Activated naive CD8-positive, alpha-beta T cell treated with anti-CD3 and anti-CD28 coated beads, Interleukin-2, amount 50 U/mL, for 24 hours (primary cell): ENCODE results near the gene PPP3R1.
A peak's percentile ranks its signal among the peaks of the same experiment; 100 is the strongest.

Source experiments
- ATAC-seq: fragments of 150-1000 bp; cut with Tn5 transposase; one replicate; pipeline ENCODE4 v1.10.0; 2021
- DNase-seq: peaks from one replicate; pipeline ENCODE4 v3.0.0; 2021
- H3K27ac Mint-ChIP-seq: one replicate; pipeline ENCODE4 v1.8.0; 2021; ENCODE audit warnings: mild to moderate bottlenecking, mixed read lengths
- H3K27me3 Mint-ChIP-seq: one replicate; pipeline ENCODE4 v1.8.0; 2021; ENCODE audit warnings: mixed read lengths
- H3K36me3 Mint-ChIP-seq: one replicate; pipeline ENCODE4 v1.8.0; 2021; ENCODE audit warnings: low read depth, mixed read lengths
- H3K4me1 Mint-ChIP-seq: one replicate; pipeline ENCODE4 v1.8.0; 2021; ENCODE audit warnings: mixed read lengths
- H3K4me3 Mint-ChIP-seq: one replicate; pipeline ENCODE4 v1.8.0; 2021; ENCODE audit warnings: mild to moderate bottlenecking, moderate library complexity, mixed read lengths
- H3K9me3 Mint-ChIP-seq: one replicate; pipeline ENCODE4 v1.8.0; 2021; ENCODE audit warnings: mixed read lengths

PPP3R1 gene

DNA sequence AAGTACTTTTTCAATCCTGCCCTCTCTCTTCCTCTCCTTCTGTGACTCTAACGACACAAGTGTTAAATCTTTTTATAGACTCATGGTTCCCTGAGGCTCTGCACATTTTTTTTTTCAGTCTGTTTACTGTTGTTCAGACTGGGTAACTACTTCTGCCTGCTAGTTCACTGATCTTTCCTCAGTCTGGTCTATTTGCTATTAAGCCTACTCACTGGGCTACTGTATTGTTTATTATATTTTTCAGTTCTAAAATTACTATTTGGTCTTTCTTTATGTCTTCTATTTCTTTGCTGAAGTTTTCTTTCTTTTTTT, 21.3 kb downstream of the PPP3R1 start:
- ATAC-seq (no peak), DNase-seq (no peak)
- peaks cover 86% of the 10 kb centered on the region for H3K4me1 Mint-ChIP-seq
- H3K36me3 Mint-ChIP-seq, result peaks cover 7% of the 10 kb centered on the region
- peak overlapping the region; percentile 33 for H3K27ac Mint-ChIP-seq
- no peak overlapping the region for H3K4me3 Mint-ChIP-seq
- no peaks in the 10 kb centered on the region for H3K9me3 Mint-ChIP-seq
- no peaks in the 10 kb centered on the region for H3K27me3 Mint-ChIP-seq

- Mint-ChIP-seq H3K27ac (peak overlapping the region; percentile 33), H3K36me3 (peaks cover 4% of the 10 kb centered on the region), H3K27me3 (no peaks in the 10 kb centered on the region), H3K4me3 (no peak overlapping the region), H3K9me3 (no peaks in the 10 kb centered on the region), H3K4me1 (peaks cover 86% of the 10 kb centered on the region)
- ATAC-seq (no peak), DNase-seq (no peak)
Measured at GRCh38 chr2:68230241-68231060, 21.9 kb downstream of the PPP3R1 start.

GRCh38 chr2:68226794-68227193, 25.5 kb downstream of the PPP3R1 start:
- Mint-ChIP-seq H3K27me3 (no peaks in the 10 kb centered on the region), H3K4me1 (peaks cover 94% of the 10 kb centered on the region), H3K4me3 (no peak overlapping the region), H3K9me3 (no peaks in the 10 kb centered on the region), H3K36me3 (peaks cover 12% of the 10 kb centered on the region), H3K27ac (no peak overlapping the region)
- no peak for ATAC-seq
- DNase-seq, result no peak

DNA sequence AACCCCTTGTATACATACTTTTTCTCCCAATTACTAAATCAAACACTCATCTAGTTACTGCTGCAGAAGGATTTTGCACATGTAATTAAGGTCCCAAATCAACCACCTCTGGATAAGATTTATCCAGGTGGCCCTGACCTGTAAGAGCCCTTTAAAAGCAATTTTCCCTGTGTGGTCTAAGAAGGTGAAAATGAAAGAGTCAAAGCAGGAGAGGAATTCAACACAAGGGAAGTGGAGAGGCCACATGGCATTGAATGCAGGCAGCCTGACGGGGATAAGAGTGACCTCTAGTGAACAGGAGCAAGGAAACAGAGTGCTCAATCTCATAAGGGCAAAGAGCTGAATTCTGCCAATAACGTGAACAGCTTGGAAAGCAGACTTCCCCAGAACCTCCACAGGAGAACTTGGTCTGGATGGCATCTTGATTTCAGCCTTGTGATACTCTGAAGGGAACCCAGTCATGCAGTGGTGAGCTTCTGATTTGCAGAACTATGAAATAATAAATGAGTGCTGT, 27.2 kb downstream of the PPP3R1 start:
- DNase-seq (no peak), ATAC-seq (peak; percentile 75)
- H3K4me3 Mint-ChIP-seq, result no peak overlapping the region
- H3K27ac Mint-ChIP-seq, result peak overlapping the region; percentile 12
- peaks cover 16% of the 10 kb centered on the region for H3K36me3 Mint-ChIP-seq
- H3K9me3 Mint-ChIP-seq, result no peaks in the 10 kb centered on the region
- H3K27me3 Mint-ChIP-seq, result no peaks in the 10 kb centered on the region
- peaks cover 91% of the 10 kb centered on the region for H3K4me1 Mint-ChIP-seq

- Mint-ChIP-seq H3K36me3 (peaks cover 16% of the 10 kb centered on the region), H3K9me3 (no peaks in the 10 kb centered on the region), H3K27me3 (no peaks in the 10 kb centered on the region), H3K4me1 (peaks cover 93% of the 10 kb centered on the region), H3K4me3 (no peak overlapping the region), H3K27ac (no peak overlapping the region)
- ATAC-seq, result no peak
- DNase-seq, result no peak
Measured at GRCh38 chr2:68223419-68223818, 28.9 kb downstream of the PPP3R1 start.

DNA sequence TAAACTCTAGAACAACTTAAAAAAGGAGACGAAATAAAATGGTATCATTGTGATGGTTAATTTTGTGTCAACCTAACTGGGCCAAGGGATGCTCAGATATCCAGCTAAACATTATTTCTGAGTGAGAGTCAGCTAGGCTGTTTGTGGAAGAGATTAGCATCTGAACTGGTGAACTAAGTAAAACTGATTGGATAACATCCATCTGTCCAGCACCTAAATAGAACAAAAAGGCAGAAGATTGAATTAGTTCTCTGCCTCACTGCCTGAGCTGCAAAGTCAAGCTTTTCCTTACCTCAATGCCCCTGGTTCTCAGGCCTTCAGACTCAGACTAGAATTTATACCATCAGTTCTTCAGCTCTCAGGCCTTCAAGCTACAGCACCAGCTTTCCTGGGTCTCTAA, 30.0 kb downstream of the PPP3R1 start:
- no peak for DNase-seq
- ATAC-seq, result no peak
- H3K36me3 Mint-ChIP-seq, result peaks cover 16% of the 10 kb centered on the region
- H3K27me3 Mint-ChIP-seq, result no peaks in the 10 kb centered on the region
- peak overlapping the region; percentile 44 for H3K27ac Mint-ChIP-seq
- H3K9me3 Mint-ChIP-seq, result no peaks in the 10 kb centered on the region
- H3K4me1 Mint-ChIP-seq, result peaks cover 93% of the 10 kb centered on the region
- H3K4me3 Mint-ChIP-seq, result no peak overlapping the region

DNA sequence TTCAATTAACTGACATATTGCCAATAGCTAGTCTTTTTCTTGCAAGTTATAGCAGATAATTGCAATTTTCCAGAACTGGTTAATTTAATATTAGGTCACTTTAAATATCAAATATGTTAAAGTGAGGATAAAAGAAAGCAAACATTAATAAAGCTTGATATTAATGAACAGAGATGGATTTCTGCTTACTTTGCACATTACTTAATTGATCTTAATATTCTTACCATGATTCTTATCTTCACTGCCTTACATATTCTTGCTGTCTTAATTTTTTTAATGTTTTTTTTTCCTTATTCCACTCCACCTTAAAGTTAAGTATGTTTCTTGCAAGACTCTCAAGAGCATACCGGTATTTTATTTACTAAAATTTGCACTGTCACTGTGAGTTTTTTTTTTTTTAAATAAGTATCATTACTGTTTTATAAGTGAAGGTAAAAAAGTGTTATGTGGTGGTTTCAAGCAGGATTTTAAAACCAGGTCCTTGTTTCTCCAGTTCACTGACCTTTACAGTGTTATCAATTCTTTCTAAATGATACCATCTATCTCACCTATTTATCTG, 33.9 kb downstream of the PPP3R1 start:
- Mint-ChIP-seq H3K4me3 (no peak overlapping the region), H3K4me1 (peaks cover 80% of the 10 kb centered on the region), H3K27ac (no peak overlapping the region), H3K27me3 (no peaks in the 10 kb centered on the region), H3K9me3 (no peaks in the 10 kb centered on the region), H3K36me3 (peaks cover 30% of the 10 kb centered on the region)
- DNase-seq (no peak), ATAC-seq (no peak)

DNA sequence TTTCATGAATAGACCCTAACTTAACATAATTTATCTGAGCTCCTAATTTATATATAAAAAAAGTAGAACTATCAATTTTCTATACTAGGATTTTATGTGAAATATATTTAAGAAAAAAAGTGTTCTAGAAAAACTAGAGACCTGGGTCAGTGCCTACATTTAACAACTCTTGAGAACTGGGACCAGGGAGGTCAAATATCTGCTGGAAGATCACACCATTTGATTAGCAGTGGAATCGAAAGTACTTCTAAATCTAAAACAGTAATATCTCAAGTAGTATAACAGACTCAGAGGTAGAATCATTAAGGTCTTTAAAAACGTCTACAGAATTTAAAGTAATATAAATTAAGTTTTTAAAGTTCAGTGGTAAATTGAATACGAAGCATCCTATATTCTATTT, 34.6 kb downstream of the PPP3R1 start:
- DNase-seq, result no peak
- H3K9me3 Mint-ChIP-seq, result no peaks in the 10 kb centered on the region
- peaks cover 33% of the 10 kb centered on the region for H3K36me3 Mint-ChIP-seq
- no peak overlapping the region for H3K4me3 Mint-ChIP-seq
- no peak overlapping the region for H3K27ac Mint-ChIP-seq
- no peak for ATAC-seq
- H3K27me3 Mint-ChIP-seq, result no peaks in the 10 kb centered on the region
- H3K4me1 Mint-ChIP-seq, result peaks cover 77% of the 10 kb centered on the region

DNA sequence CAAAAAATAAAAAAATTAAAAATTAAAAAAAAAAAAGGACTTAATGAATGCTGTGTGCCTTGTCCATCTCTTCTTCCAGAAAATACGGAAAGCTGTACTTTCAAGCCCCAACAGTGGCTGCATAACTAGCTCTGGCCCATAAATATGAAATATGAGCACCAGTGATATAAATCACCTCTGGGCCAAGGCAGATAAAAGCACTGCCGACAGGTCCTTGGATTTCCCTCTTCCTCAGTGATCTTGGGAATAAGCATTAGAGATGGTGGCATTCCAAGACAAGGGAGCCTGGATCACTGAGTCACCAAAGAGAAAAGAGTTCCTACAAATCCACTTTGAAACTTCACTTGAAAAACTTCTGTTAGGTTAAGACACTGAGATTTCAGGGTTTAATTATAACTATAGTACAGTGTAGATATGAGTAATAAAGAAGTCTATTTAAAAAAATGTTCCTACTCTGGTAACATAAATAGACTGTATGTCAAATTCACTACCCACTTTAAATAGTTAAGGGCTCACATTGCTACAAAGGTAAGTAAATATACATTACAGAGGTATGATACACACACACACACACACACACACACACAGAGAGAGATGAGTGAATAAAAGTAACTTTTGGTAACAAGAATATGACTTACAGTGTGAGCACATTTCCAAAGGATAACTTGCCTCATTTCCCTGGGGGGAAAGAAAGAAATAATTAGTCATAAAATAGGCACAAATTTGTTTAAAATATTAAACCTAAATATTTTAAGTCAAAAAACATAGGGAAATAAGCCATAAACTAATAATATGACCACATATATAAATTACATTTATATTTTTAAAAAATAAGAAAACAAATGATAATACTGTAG, 35.6 kb downstream of the PPP3R1 start:
- Mint-ChIP-seq H3K27ac (no peak overlapping the region), H3K4me3 (no peak overlapping the region), H3K9me3 (no peaks in the 10 kb centered on the region), H3K4me1 (peaks cover 73% of the 10 kb centered on the region), H3K36me3 (peaks cover 35% of the 10 kb centered on the region), H3K27me3 (no peaks in the 10 kb centered on the region)
- DNase-seq (no peak), ATAC-seq (no peak)

GRCh38 chr2:68214381-68214780, 38.0 kb downstream of the PPP3R1 start:
- H3K36me3 Mint-ChIP-seq, result peaks cover 46% of the 10 kb centered on the region
- no peaks in the 10 kb centered on the region for H3K27me3 Mint-ChIP-seq
- DNase-seq (no peak), ATAC-seq (no peak)
- H3K27ac Mint-ChIP-seq, result no peak overlapping the region
- H3K4me3 Mint-ChIP-seq, result no peak overlapping the region
- H3K4me1 Mint-ChIP-seq, result peaks cover 67% of the 10 kb centered on the region
- H3K9me3 Mint-ChIP-seq, result no peaks in the 10 kb centered on the region

- no peak for ATAC-seq
Measured at GRCh38 chr2:68206793-68207192, 45.5 kb downstream of the PPP3R1 start.

DNA sequence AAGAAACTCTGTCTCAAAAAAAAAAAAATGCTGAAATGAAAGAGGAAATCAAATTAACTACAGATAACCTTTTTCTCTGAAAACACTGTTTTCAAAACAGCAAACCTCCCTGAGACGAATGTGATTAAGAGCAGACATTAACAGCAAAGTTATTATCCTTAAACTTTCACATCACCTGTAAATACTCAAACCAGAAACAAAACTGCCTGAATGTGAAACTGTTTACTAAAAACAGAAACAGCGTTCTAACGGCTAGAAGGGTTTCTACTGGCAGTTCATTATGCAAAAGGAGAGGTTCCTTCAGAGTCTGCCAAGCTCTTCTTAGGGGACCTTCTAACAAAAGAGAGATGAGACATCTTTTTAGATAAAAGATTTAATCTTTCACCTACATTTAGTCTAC, 48.7 kb downstream of the PPP3R1 start:
- DNase-seq, result no peak
- H3K4me3 Mint-ChIP-seq, result peak overlapping the region; percentile 13
- no peaks in the 10 kb centered on the region for H3K9me3 Mint-ChIP-seq
- peak overlapping the region; percentile 74 for H3K27ac Mint-ChIP-seq
- H3K4me1 Mint-ChIP-seq, result peaks cover 76% of the 10 kb centered on the region
- peak; percentile 80 for ATAC-seq
- H3K27me3 Mint-ChIP-seq, result no peaks in the 10 kb centered on the region
- H3K36me3 Mint-ChIP-seq, result peaks cover 13% of the 10 kb centered on the region

More at GRCh38 chr2:68206793-68207192, 45.5 kb downstream of the PPP3R1 start:
- DNase-seq, result no peak
- Mint-ChIP-seq H3K9me3 (no peaks in the 10 kb centered on the region), H3K27me3 (no peaks in the 10 kb centered on the region), H3K36me3 (peaks cover 31% of the 10 kb centered on the region), H3K4me3 (no peak overlapping the region), H3K27ac (peak overlapping the region; percentile 21), H3K4me1 (peaks cover 75% of the 10 kb centered on the region)

DNA sequence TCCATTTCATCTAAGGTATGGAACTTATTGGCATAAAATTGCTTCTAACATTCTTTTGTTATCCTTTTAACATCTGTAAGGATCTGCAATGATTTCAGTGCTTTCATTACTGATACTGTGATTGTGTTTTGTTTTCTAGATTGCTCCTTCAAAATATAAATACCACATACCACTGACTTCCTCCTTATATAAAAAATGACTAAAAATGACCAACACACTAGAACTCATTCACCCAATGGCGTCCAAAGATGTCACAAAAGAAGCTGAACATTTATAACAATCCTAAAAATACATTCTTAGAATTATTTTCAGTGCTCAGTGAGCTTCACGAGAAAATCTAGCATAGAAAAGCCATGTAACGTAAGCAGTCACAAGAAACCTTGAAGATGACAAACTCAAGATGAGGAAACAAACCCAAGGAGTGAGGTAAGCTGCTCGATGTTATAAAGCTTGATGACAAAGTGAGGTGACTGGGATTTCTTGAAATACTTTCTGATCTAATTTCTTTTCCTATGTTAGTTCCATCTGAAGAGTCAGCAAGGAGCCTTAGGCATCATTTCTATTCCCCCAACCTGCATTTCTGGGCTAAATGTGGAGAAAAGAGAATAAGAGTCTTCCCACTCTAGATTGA, 52.1 kb downstream of the PPP3R1 start:
- H3K4me1 Mint-ChIP-seq, result peaks cover 57% of the 10 kb centered on the region
- H3K27ac Mint-ChIP-seq, result peak overlapping the region; percentile 5
- no peak overlapping the region for H3K4me3 Mint-ChIP-seq
- peaks cover 9% of the 10 kb centered on the region for H3K36me3 Mint-ChIP-seq
- DNase-seq (no peak), ATAC-seq (no peak)
- H3K9me3 Mint-ChIP-seq, result no peaks in the 10 kb centered on the region
- H3K27me3 Mint-ChIP-seq, result no peaks in the 10 kb centered on the region

DNA sequence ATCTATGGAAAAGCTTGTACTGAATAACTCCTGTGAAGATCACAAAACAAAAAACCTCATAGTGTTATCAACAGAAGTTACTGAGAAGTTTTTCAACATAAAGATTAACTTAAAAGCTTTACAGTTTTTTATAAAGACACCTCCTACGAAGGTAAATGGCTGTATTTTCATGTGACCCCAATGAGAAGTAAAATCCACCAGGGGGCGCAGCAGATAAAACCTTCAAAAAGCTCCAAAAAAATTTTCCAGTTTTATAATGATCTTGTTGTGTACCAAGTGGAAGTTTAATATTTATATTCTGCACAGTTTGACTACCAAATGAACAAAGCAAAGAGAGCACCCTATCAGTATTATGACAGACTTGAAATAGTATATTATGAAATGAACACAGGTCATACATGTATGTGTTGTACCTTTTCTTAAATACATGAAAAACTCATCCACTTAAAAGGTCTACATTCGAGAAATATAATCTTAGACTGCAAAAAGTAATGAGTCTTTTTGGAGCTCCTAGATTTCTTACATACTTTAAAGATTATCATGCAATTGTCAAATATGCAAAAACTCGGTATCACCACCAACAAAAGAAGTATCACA, 56.1 kb downstream of the PPP3R1 start:
- peak; percentile 36 for DNase-seq
- H3K9me3 Mint-ChIP-seq, result no peaks in the 10 kb centered on the region
- no peak for ATAC-seq
- no peak overlapping the region for H3K27ac Mint-ChIP-seq
- H3K4me1 Mint-ChIP-seq, result peaks cover 54% of the 10 kb centered on the region
- no peaks in the 10 kb centered on the region for H3K27me3 Mint-ChIP-seq
- H3K36me3 Mint-ChIP-seq, result peaks cover 4% of the 10 kb centered on the region
- H3K4me3 Mint-ChIP-seq, result no peak overlapping the region
